ENCODE measurements around the gene DNAJB9.
"Not testable (repeated sequence)": the region's sequence is repeated elsewhere in the genome, so short reads cannot be mapped to it uniquely, and the experiment has no call there.

The DNAJB9 gene

GRCh38 chr7:108541478-108541877 lies 28.2 kb upstream of the DNAJB9 start:
- Histone ChIP-seq H2AFZ (ENCODE audit: low read depth, low read length, severe bottlenecking) (no peak overlapping the region), H4K20me1 (ENCODE audit: low read depth, low read length) (no peaks in the 10 kb centered on the region), H3K79me2 (ENCODE audit: insufficient read depth, low read length) (no peaks in the 10 kb centered on the region), H3K27ac (ENCODE audit: low read depth, low read length) (no peak overlapping the region), H3F3A (ENCODE audit: insufficient read depth) (no peaks in the 10 kb centered on the region), H3K36me3 (ENCODE audit: low read length) (no peaks in the 10 kb centered on the region), H3K4me2 (ENCODE audit: low read depth, low read length, poor library complexity, severe bottlenecking) (no peak overlapping the region), H3K9me2 (replicated peaks; ENCODE audit: insufficient read depth, low read length) (no peaks in the 10 kb centered on the region), H3K4me3 (ENCODE audit: insufficient read depth, low read length, poor library complexity, severe bottlenecking) (no peak overlapping the region), H3K9me3 (ENCODE audit: insufficient read depth, low read length) (no peaks in the 10 kb centered on the region), H3K27me3 (ENCODE audit: low read length) (no peaks in the 10 kb centered on the region), H3K9ac (ENCODE audit: low read length) (no peak overlapping the region)
- no peak for TF ChIP-seq EZH2phosphoT487 (conservative IDR thresholded peaks at IDR 0.05; ENCODE audit: low read length)
- no peak for TF ChIP-seq CTCF (IDR thresholded peaks at IDR 0.05; ENCODE audit: insufficient read depth, low read length, poor library complexity, severe bottlenecking)

- H3K4me2 ChIP-seq (ENCODE audit: low read depth, low read length, poor library complexity, severe bottlenecking); H3K9me2 ChIP-seq (replicated peaks; ENCODE audit: insufficient read depth, low read length); H2AFZ ChIP-seq (ENCODE audit: low read depth, low read length, severe bottlenecking); H3K36me3 ChIP-seq (ENCODE audit: low read length); H3K4me3 ChIP-seq (ENCODE audit: insufficient read depth, low read length, poor library complexity, severe bottlenecking); H3F3A ChIP-seq (ENCODE audit: insufficient read depth); H4K20me1 ChIP-seq (ENCODE audit: low read depth, low read length); H3K27me3 ChIP-seq (ENCODE audit: low read length); H3K79me2 ChIP-seq (ENCODE audit: insufficient read depth, low read length); H3K9ac ChIP-seq (ENCODE audit: low read length); H3K27ac ChIP-seq (ENCODE audit: low read depth, low read length); H3K9me3 ChIP-seq (ENCODE audit: insufficient read depth, low read length): not testable (repeated sequence)
Measured at GRCh38 chr7:108548141-108548896, 21.4 kb upstream of the DNAJB9 start.

GRCh38 chr7:108556665-108557064 lies 13.0 kb upstream of the DNAJB9 start:
- H3K79me2 ChIP-seq (ENCODE audit: insufficient read depth, low read length); H3K9me2 ChIP-seq (replicated peaks; ENCODE audit: insufficient read depth, low read length); H3K9ac ChIP-seq (ENCODE audit: low read length); H2AFZ ChIP-seq (ENCODE audit: low read depth, low read length, severe bottlenecking); H3K4me2 ChIP-seq (ENCODE audit: low read depth, low read length, poor library complexity, severe bottlenecking); H3K27me3 ChIP-seq (ENCODE audit: low read length); H3F3A ChIP-seq (ENCODE audit: insufficient read depth); H3K36me3 ChIP-seq (ENCODE audit: low read length); H4K20me1 ChIP-seq (ENCODE audit: low read depth, low read length); H3K27ac ChIP-seq (ENCODE audit: low read depth, low read length); H3K4me3 ChIP-seq (ENCODE audit: insufficient read depth, low read length, poor library complexity, severe bottlenecking): not testable (repeated sequence)
- H3K9me3 ChIP-seq (ENCODE audit: insufficient read depth, low read length), result peaks cover 13% of the 10 kb centered on the region; the same call in 1 of the 2 replicates

- H3K9me3 ChIP-seq (ENCODE audit: insufficient read depth, low read length), result peaks cover 13% of the 10 kb centered on the region; the same call in 1 of the 2 replicates
- TF ChIP-seq EZH2phosphoT487 (conservative IDR thresholded peaks at IDR 0.05; ENCODE audit: low read length) (no peak), CTCF (IDR thresholded peaks at IDR 0.05; ENCODE audit: insufficient read depth, low read length, poor library complexity, severe bottlenecking) (no peak)
- no peak overlapping the region for H3K4me2 ChIP-seq (ENCODE audit: low read depth, low read length, poor library complexity, severe bottlenecking)
- no peaks in the 10 kb centered on the region for H3K9me2 ChIP-seq (replicated peaks; ENCODE audit: insufficient read depth, low read length)
- H3K9ac ChIP-seq (ENCODE audit: low read length), result no peak overlapping the region
- no peaks in the 10 kb centered on the region for H3K27me3 ChIP-seq (ENCODE audit: low read length)
- H3F3A ChIP-seq (ENCODE audit: insufficient read depth), result no peaks in the 10 kb centered on the region
- H3K27ac ChIP-seq (ENCODE audit: low read depth, low read length), result no peak overlapping the region
- no peaks in the 10 kb centered on the region for H3K79me2 ChIP-seq (ENCODE audit: insufficient read depth, low read length)
- H3K4me3 ChIP-seq (ENCODE audit: insufficient read depth, low read length, poor library complexity, severe bottlenecking), result no peak overlapping the region
- H3K36me3 ChIP-seq (ENCODE audit: low read length), result no peaks in the 10 kb centered on the region; the same call in 1 of the 2 replicates
- H4K20me1 ChIP-seq (ENCODE audit: low read depth, low read length), result no peaks in the 10 kb centered on the region
- no peak overlapping the region for H2AFZ ChIP-seq (ENCODE audit: low read depth, low read length, severe bottlenecking)
Measured at GRCh38 chr7:108557191-108557590, 12.5 kb upstream of the DNAJB9 start.

Measured in SU-DHL-6 (cell line).